GM12891 (cell line): ENCODE data around the gene CBLN3.

ENCODE experiments used
- POLR2A ChIP-seq: IDR thresholded peaks from 2 replicates; pipeline ENCODE4 v1.6.1; 2011; ENCODE audit warnings: low read depth, low read length, control low read depth
- POLR2AphosphoS5 ChIP-seq: IDR thresholded peaks from 2 replicates; pipeline ENCODE4 v1.6.1; 2011; ENCODE audit warnings: low read depth, low read length, control low read depth
- POU2F2 ChIP-seq: IDR thresholded peaks from 2 replicates; pipeline ENCODE4 v1.6.1; 2011; ENCODE audit warnings: low read depth, mild to moderate bottlenecking, control low read depth, low read length, moderate library complexity
- SPI1 ChIP-seq: IDR thresholded peaks from 2 replicates; pipeline ENCODE4 v1.6.1; 2011; ENCODE audit warnings: low read depth, low read length, control low read depth
- TAF1 ChIP-seq: IDR thresholded peaks from 2 replicates; pipeline ENCODE4 v1.6.1; 2011; ENCODE audit warnings: low read depth, low read length, control low read depth

DNA sequence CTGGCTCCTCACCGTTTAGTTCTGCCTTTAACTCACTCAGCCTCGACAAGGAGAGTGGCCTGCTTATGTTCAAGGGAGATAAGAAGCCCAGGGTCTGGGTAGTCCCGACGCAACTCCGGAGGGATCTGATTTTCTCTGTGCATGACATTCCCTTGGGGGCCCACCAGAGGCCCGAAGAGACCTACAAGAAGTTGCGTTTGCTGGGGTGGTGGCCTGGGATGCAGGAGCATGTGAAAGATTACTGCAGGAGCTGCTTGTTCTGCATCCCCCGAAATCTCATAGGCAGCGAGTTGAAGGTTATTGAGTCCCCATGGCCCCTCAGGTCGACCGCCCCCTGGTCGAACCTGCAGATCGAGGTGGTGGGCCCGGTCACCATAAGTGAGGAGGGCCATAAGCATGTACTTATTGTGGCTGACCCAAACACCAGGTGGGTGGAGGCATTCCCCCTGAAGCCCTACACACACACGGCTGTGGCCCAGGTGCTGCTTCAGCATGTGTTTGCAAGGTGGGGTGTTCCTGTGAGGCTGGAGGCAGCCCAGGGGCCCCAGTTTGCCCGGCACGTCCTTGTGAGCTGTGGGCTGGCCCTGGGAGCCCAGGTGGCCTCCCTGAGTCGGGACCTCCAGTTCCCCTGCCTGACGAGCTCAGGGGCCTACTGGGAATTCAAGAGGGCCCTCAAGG lies 13.1 kb downstream of the CBLN3 start:
- TF ChIP-seq POLR2A (no peak), POLR2AphosphoS5 (no peak), TAF1 (no peak), SPI1 (no peak), POU2F2 (no peak)
